Fibroblast of skin of left quadriceps (primary cell): ENCODE data around the gene STX16.

ENCODE experiments used
- DNase-seq, 2 experiments: peaks; one replicate each; pipeline ENCODE4 v3.0.0-alpha.2; 2013; ENCODE audit warnings: low read depth in 2 of 2

STX16 gene

DNA sequence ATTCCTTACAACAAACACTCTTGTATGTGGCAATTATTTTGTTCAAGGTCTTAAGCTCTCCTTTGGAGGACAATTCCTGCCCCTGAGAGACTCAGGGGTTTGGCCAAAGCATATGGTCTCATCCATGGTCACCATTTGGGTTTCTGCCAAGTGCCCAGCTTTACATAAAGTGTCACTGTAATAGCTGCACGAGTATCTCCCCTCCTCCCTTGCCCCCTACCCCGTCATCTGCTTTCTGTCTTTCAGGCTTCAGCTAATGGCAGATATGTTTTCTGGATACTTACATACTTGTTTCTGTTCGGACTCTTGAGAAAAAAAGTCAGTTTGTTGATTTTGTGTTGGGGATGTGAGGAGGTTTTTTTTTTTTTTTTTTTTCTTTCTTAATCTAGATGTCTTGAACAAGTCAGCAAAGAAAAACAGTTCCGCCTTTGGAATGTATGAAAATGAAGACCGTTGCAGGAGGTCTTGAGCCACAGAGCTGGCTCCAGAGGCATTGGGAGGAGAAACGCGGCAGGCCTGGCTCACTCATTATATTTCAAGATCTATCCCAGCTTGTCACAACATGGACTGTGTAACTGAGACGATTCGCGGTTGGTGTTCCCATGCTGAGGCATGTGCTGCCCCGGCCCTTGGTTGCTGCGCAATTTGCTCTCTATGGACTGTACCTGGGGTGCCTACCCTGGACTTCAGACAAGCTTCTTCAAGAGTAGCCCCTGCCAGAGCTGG lies 32.6 kb upstream of the STX16 start:
- DNase-seq: no peak

- DNase-seq: no peak
Observed at GRCh38 chr20:58619077-58619863, 31.8 kb upstream of the STX16 start.

- no peak for DNase-seq
Observed at GRCh38 chr20:58619864-58620431, 31.1 kb upstream of the STX16 start.

GRCh38 chr20:58621906-58622548 lies 29.1 kb upstream of the STX16 start:
- DNase-seq: no peak

DNA sequence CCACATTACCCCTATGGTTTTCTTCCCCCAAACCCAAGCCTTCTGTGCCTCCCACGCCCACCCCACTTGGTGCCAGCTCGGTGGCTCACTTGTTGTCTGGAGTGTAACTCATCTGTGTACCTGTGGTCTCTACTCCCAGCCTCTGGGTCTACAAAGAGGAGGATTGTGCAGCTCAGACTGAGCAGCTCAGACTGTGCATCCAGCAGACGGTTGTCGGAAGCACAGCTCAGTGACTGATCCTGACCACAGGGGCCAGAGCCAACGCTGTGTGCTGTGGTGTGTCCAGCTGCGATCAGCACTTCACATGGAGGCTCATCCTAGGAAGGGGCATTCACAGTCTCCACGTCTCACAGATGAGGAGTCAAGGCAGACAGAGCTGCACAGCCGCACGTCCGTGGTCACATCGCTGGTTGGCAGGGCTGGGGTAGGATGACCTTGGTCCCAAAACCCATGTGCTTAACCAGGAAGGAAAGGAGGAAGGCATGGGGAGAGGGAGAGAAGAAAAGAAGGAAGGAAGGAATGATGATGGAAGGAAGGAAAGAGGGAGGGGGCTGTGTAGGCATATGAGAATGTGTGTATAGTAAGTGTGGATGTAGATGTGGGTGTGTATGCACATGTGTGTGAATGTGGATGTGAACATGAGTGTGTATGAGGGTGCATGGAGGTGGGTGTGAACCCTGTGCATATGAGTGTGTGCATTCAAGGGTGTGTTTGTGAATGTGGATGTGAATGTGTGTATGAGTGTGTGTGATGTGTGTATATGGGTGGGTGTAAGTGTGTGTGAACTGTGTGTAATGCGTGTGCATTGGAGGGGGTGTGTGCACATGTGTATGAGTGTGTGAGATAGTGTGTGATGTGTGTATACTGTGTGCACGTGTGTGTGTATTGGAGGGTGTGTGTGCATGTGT lies 28.2 kb upstream of the STX16 start:
- no peak for DNase-seq

GRCh38 chr20:58623579-58624473 lies 27.3 kb upstream of the STX16 start:
- DNase-seq: peak; percentile 76 to 80

- no peak for DNase-seq
Observed at GRCh38 chr20:58624687-58625086, 26.4 kb upstream of the STX16 start.

- DNase-seq: no peak
Observed at GRCh38 chr20:58625585-58625984, 25.5 kb upstream of the STX16 start.

- DNase-seq: no peak
Observed at GRCh38 chr20:58626051-58626450, 25.0 kb upstream of the STX16 start.

- DNase-seq: no peak
Observed at GRCh38 chr20:58627212-58628072, 23.6 kb upstream of the STX16 start.

- DNase-seq: no peak
Observed at GRCh38 chr20:58628491-58629214, 22.4 kb upstream of the STX16 start.

GRCh38 chr20:58629215-58629580 lies 21.9 kb upstream of the STX16 start:
- DNase-seq: no peak

GRCh38 chr20:58630063-58630462 lies 21.0 kb upstream of the STX16 start:
- DNase-seq: no peak

- DNase-seq: no peak
Observed at GRCh38 chr20:58633161-58634053, 17.7 kb upstream of the STX16 start.

DNA sequence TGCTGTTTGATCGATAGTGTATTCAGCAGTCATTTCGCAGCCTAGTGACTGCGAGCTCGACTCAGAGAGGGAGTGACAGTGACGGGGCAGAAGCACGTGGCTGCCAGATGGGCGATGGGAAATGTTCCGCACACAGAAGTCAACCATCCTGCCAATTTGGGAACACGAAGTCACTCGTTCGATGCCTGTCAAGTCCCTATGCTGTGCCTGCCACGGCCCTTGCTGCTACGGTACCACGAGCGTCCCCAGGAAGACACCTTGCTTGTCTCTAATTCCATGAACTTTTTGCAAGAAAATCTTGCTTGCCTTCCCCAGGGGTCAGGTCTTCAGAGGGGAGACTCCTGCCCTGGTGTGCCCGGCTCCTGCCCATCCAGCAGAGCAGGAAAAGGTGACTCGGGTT lies 17.0 kb upstream of the STX16 start:
- DNase-seq: no peak

DNA sequence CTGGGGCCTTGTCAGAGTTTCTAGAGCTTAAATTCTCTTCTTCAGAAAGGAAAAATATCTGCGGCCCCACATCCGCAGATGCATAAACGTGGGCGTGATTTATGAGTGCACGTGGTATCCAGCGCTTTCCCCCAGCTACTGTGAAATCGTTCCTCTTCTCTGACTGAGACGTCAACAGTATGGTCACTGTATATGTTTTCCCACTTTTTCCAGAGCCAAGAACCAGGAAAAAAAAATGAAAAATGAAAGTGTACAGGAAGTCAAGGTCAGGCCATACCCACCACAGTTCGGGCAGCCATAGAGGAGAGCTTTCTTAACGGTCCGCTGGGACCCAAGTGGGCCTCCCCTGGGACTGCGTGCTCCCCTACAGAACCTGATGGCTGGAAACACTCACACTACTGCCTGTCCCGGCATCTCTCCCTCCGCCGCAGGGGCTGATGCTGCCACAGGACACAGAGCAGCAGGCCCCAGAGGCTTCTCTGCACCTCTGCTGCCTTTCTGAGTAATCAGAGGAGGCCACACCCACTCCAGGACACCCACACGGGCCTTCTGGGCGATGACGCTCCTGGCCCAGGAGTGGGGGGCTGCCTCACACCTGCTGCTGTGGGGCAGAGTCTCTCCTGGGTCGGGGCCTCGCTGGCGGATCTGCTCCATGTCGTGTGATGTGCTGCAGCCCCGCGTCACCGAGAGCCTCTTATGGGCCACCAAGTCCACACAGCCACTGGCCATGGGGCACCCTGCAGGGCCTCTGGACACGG lies 16.4 kb upstream of the STX16 start:
- peak; percentile 58 to 66 for DNase-seq

- DNase-seq: no peak
Observed at GRCh38 chr20:58635279-58635665, 15.8 kb upstream of the STX16 start.
